Left lung (tissue), 10 donors: ENCODE data around the gene ACOT6. TPM values are rescaled to one million over a fixed set of nuclear protein-coding genes. Genes with fewer than 3 reads are reported as not detected.
"Not testable (repeated sequence)": the region's sequence is repeated elsewhere in the genome, so short reads cannot be mapped to it uniquely, and the experiment has no call there.

Source experiments
- ATAC-seq: fragments of 200-7000 bp; cut with Tn5 transposase; one replicate; pipeline ENCODE4 v1.9.1; 2020; ENCODE audit warnings: moderate library complexity
- DNase-seq, 4 donors: peaks; one replicate each; pipeline ENCODE4 v3.0.0-alpha.2; 2013 to 2020
- H3K27ac ChIP-seq, 2 donors: fragments of 200-600 bp; sonication (generic) in 1 of 2; one replicate each; pipeline versions ENCODE4 v1.5.0 to v1.8.0; 2020 to 2021
- H3K27me3 ChIP-seq, 2 donors: fragments of 200-600 bp; sonication (generic) in 1 of 2; one replicate each; pipeline versions ENCODE4 v1.5.0 to v1.8.0; 2020 to 2021
- H3K36me3 ChIP-seq, 2 donors: fragments of 200-600 bp; sonication (generic) in 1 of 2; one replicate each; pipeline versions ENCODE4 v1.5.0 to v1.8.0; 2020 to 2021
- H3K4me1 ChIP-seq, 2 donors: fragments of 200-600 bp; one replicate each; pipeline ENCODE4 v1.8.0; 2021
- H3K4me3 ChIP-seq, 2 donors: fragments of 200-600 bp; sonication (generic) in 1 of 2; one replicate each; pipeline versions ENCODE4 v1.5.0 to v1.8.0; 2020 to 2021; ENCODE audit warnings: mild to moderate bottlenecking in 1 of 2
- H3K9me3 ChIP-seq, 2 donors: fragments of 200-600 bp; sonication (generic) in 1 of 2; one replicate each; pipeline versions ENCODE4 v1.5.0 to v1.8.0; 2020 to 2021
- intact Hi-C, 2 donors: fragments of 100-400 bp; cut with DNase I; formaldehyde crosslinking; loops; one replicate each; pipeline versions ENCODE4 v1.11.2 to v1.14.2; 2022
- polyA plus RNA-seq, 6 donors: library from polyadenylated mRNA; unstranded; fragments of 120-200 nt; gene quantifications; one replicate each; pipeline ENCODE4 v1.2.1, GENCODE V29; 2013; ENCODE audit not compliant: insufficient read length in 6 of 6
- total RNA-seq, 2 donors: library from RNA; stranded (reverse); fragmentation: NEBNext Ultra II Directional; extraction: Animal tissue kit (Norgen Biotek cat#: 25700); gene quantifications; one replicate each; pipeline ENCODE4 v1.2.1, GENCODE V29; 2021
- TF ChIP-seq, protein P1 (sequence below), 2 donors: fragments of 200-600 bp; sonication (generic) in 1 of 2; IDR thresholded peaks; one replicate each; pipeline versions ENCODE4 v1.5.0 to v1.8.0; 2021; ENCODE audit warnings: antibody characterized with exemption in 2 of 2
- donor health status: DM: no; HTN: yes; CAD: no.
- donor health status: DM: no; HTN: no; CAD: no.

ACOT6 gene
- total and polyA plus RNA-seq, 8 donors: not detected

- DNase-seq: peak; percentile 92 to 99 (median 96)
- no peaks in the 10 kb centered on the region for H3K27me3 ChIP-seq
- peak; percentile 99 for ATAC-seq
- intact Hi-C loops: no loop called here
- H3K4me1 ChIP-seq: peaks cover 7 to 13% of the 10 kb centered on the region in 2 donors
- no peaks in the 10 kb centered on the region for H3K9me3 ChIP-seq
- peak within 1 kb of the TSS; percentile 81 to 87 for H3K27ac ChIP-seq
- TF ChIP-seq, protein P1, sequence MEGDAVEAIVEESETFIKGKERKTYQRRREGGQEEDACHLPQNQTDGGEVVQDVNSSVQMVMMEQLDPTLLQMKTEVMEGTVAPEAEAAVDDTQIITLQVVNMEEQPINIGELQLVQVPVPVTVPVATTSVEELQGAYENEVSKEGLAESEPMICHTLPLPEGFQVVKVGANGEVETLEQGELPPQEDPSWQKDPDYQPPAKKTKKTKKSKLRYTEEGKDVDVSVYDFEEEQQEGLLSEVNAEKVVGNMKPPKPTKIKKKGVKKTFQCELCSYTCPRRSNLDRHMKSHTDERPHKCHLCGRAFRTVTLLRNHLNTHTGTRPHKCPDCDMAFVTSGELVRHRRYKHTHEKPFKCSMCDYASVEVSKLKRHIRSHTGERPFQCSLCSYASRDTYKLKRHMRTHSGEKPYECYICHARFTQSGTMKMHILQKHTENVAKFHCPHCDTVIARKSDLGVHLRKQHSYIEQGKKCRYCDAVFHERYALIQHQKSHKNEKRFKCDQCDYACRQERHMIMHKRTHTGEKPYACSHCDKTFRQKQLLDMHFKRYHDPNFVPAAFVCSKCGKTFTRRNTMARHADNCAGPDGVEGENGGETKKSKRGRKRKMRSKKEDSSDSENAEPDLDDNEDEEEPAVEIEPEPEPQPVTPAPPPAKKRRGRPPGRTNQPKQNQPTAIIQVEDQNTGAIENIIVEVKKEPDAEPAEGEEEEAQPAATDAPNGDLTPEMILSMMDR (IDR thresholded peaks at IDR 0.05): no peak
- H3K36me3 ChIP-seq: no peaks in the 10 kb centered on the region
- H3K4me3 ChIP-seq: peak within 1 kb of the TSS; percentile 81 to 84
Observed at GRCh38 chr14:73644531-73645247, 32.4 kb downstream of the ACOT6 start, which contains the start of gene DNAL1. DNAL1 (plus strand) TSS chr14:73644986; CDS start chr14:73645040, 54 bp downstream.

DNA sequence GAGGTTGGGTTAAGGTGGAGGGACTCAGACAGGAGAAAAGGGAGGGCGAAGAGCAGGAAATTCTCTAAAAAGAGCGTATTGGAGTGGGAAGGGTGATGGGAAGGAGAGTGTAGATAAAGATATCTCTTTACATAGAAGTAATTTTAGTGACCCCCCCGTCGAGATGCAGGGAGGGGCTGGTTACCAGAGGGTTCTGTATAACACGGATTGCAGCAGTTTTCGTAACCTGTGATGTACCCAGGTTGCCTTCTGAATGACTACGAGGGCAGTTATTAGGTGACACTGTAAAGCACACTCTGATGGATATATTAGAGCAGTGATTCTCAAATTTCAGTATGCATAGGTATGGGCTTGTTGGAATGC, 32.9 kb downstream of the ACOT6 start:
- peak overlapping the region in 1 of 2 donors; percentile 81 for H3K27ac ChIP-seq
- no peaks in the 10 kb centered on the region for H3K9me3 ChIP-seq
- H3K36me3 ChIP-seq: no peaks in the 10 kb centered on the region
- no peaks in the 10 kb centered on the region for H3K27me3 ChIP-seq
- DNase-seq (no peak), ATAC-seq (no peak)
- peaks cover 7 to 13% of the 10 kb centered on the region in 2 donors for H3K4me1 ChIP-seq
- H3K4me3 ChIP-seq: peak overlapping the region; percentile 81 to 84
- intact Hi-C loops: no loop called here
- TF ChIP-seq, protein P1 (IDR thresholded peaks at IDR 0.05): no peak

GRCh38 chr14:73651005-73651404, 38.7 kb downstream of the ACOT6 start:
- no peaks in the 10 kb centered on the region for H3K9me3 ChIP-seq
- peaks cover 0 to 12% of the 10 kb centered on the region in 2 donors for H3K36me3 ChIP-seq
- DNase-seq: no peak
- intact Hi-C loops: no loop called here
- ATAC-seq: no peak
- H3K4me3 ChIP-seq: no peak overlapping the region
- no peak overlapping the region for H3K27ac ChIP-seq
- TF ChIP-seq, protein P1 (IDR thresholded peaks at IDR 0.05): no peak
- no peaks in the 10 kb centered on the region for H3K27me3 ChIP-seq
- no peaks in the 10 kb centered on the region for H3K4me1 ChIP-seq

DNA sequence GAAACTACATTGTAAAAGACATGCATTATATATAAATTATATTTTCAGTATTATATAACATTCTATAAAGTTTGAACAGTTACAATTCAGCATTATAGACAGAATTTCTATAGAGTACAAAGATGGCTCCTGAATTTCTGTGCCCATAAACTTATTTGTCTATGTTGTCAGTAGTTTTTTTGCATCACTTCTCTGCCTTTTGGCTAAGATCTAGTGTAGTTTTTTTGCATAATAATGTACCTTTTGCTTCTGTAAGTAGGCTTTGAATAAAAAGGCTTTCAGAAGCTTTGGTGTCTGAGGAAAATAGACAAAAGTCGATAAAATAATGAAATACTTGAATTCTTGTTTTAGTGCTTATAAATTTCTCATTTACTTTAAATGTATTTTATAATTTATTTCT, 43.5 kb downstream of the ACOT6 start:
- H3K27ac ChIP-seq: no peak overlapping the region
- no peak overlapping the region for H3K4me3 ChIP-seq

GRCh38 chr14:73659202-73659601, 46.9 kb downstream of the ACOT6 start:
- intact Hi-C loops, H3K4me3 ChIP-seq, H3K9me3 ChIP-seq, DNase-seq, H3K4me1 ChIP-seq, H3K27me3 ChIP-seq, H3K27ac ChIP-seq, H3K36me3 ChIP-seq, ATAC-seq: not testable (repeated sequence)

More for the DNA sequence above, 43.5 kb downstream of the ACOT6 start:
- H3K4me1 ChIP-seq: no peaks in the 10 kb centered on the region
- no peaks in the 10 kb centered on the region for H3K27me3 ChIP-seq
- H3K9me3 ChIP-seq: no peaks in the 10 kb centered on the region
- TF ChIP-seq, protein P1 (IDR thresholded peaks at IDR 0.05): no peak
- DNase-seq (no peak), ATAC-seq (no peak)
- intact Hi-C loops: no loop called here
- H3K36me3 ChIP-seq: peaks cover 0 to 20% of the 10 kb centered on the region in 2 donors
